Osteoblast (primary cell): ENCODE results near the gene ATP6V1A. TPM values are rescaled to one million over a fixed set of nuclear protein-coding genes. Genes with fewer than 3 reads are reported as not detected.
A peak's percentile ranks its signal among the peaks of the same experiment; 100 is the strongest.

Experiments
- DNase-seq: peaks from one replicate; pipeline ENCODE4 v3.0.0; 2011; ENCODE audit warnings: low spot score, mixed read lengths; ENCODE audit not compliant: insufficient read length; ENCODE audit errors: missing footprints
- H2AFZ ChIP-seq: 2 replicates; pipeline ENCODE4 v1.6.0; 2011; ENCODE audit warnings: mild to moderate bottlenecking, low read length
- H3K27ac ChIP-seq: 2 replicates; pipeline ENCODE4 v1.5.1; 2011; ENCODE audit warnings: mild to moderate bottlenecking, low read depth, low read length, moderate library complexity
- H3K27me3 ChIP-seq: 2 replicates; pipeline ENCODE4 v1.6.0; 2012; ENCODE audit warnings: mild to moderate bottlenecking, control low read depth, inconsistent platforms, low read length, moderate library complexity; ENCODE audit not compliant: insufficient read depth
- H3K36me3 ChIP-seq: 2 replicates; pipeline ENCODE4 v1.5.1; 2011; ENCODE audit warnings: mild to moderate bottlenecking, low read length, control low read depth, moderate library complexity; ENCODE audit not compliant: insufficient read depth
- H3K4me1 ChIP-seq: 2 replicates; pipeline ENCODE4 v1.5.1; 2011; ENCODE audit warnings: mild to moderate bottlenecking, low read length, control low read depth, moderate library complexity; ENCODE audit not compliant: insufficient read depth
- H3K4me2 ChIP-seq: 2 replicates; pipeline ENCODE4 v1.6.0; 2011; ENCODE audit warnings: mild to moderate bottlenecking, low read length; ENCODE audit not compliant: insufficient read depth
- H3K4me3 ChIP-seq: fragments of 200-600 bp; sonication (generic); 3 replicates; pipeline ENCODE4 v1.5.1; 2012; ENCODE audit warnings: mild to moderate bottlenecking, low read length, inconsistent platforms; ENCODE audit not compliant: insufficient read depth
- H3K79me2 ChIP-seq: 2 replicates; pipeline ENCODE4 v1.6.0; 2012; ENCODE audit warnings: mild to moderate bottlenecking, low read length, control low read depth, inconsistent platforms; ENCODE audit not compliant: insufficient read depth
- H3K9me3 ChIP-seq: 2 replicates; pipeline ENCODE4 v1.5.1; 2011; ENCODE audit warnings: low read depth, low read length, control low read depth
- H4K20me1 ChIP-seq: 2 replicates; pipeline ENCODE4 v1.6.0; 2012; ENCODE audit warnings: mild to moderate bottlenecking, low read length, control low read depth; ENCODE audit not compliant: insufficient read depth
- total RNA-seq: library from RNA; depleted of rRNA; stranded (reverse); fragments of >200 nt; gene quantifications from 2 replicates; pipeline ENCODE4 v1.2.3, GENCODE V29; 2012
- TF ChIP-seq, protein P1 (sequence below): IDR thresholded peaks from 2 replicates; pipeline ENCODE4 v1.5.1; 2011; ENCODE audit warnings: mild to moderate bottlenecking, low read depth, low read length, moderate library complexity; ENCODE audit errors: extremely low read depth

Gene ATP6V1A
- total RNA-seq, 1 donor, result 166 TPM

DNA sequence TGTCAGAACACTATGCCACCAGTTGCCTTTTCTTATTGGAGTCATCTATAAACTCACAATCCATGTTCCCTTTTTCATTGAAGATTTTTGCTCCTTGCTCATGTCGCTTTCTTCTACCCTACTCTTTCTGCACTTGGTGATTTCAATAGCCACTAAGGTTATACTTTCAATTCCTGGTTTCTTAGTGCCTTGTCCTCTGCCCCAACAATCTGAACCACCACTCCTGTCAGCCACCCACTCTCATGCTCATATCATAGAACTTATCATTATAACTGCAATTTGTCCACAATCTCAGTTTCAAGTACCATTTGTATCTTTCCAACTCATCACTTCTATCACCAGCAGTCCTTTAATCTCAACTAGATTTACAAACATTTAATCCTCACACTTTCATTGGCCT, 81.8 kb downstream of the ATP6V1A start:
- no peak overlapping the region for H3K4me3 ChIP-seq
- no peaks in the 10 kb centered on the region for H3K9me3 ChIP-seq
- no peaks in the 10 kb centered on the region for H3K27me3 ChIP-seq
- no peak overlapping the region for H3K27ac ChIP-seq
- H3K4me1 ChIP-seq, result peaks cover 16% of the 10 kb centered on the region
- no peak overlapping the region for H3K4me2 ChIP-seq
- H4K20me1 ChIP-seq, result no peaks in the 10 kb centered on the region
- H3K36me3 ChIP-seq, result no peaks in the 10 kb centered on the region
- TF ChIP-seq, protein P1, sequence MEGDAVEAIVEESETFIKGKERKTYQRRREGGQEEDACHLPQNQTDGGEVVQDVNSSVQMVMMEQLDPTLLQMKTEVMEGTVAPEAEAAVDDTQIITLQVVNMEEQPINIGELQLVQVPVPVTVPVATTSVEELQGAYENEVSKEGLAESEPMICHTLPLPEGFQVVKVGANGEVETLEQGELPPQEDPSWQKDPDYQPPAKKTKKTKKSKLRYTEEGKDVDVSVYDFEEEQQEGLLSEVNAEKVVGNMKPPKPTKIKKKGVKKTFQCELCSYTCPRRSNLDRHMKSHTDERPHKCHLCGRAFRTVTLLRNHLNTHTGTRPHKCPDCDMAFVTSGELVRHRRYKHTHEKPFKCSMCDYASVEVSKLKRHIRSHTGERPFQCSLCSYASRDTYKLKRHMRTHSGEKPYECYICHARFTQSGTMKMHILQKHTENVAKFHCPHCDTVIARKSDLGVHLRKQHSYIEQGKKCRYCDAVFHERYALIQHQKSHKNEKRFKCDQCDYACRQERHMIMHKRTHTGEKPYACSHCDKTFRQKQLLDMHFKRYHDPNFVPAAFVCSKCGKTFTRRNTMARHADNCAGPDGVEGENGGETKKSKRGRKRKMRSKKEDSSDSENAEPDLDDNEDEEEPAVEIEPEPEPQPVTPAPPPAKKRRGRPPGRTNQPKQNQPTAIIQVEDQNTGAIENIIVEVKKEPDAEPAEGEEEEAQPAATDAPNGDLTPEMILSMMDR, result no peak
- H3K79me2 ChIP-seq, result no peaks in the 10 kb centered on the region
- no peak overlapping the region for H2AFZ ChIP-seq
- no peak for DNase-seq

DNA sequence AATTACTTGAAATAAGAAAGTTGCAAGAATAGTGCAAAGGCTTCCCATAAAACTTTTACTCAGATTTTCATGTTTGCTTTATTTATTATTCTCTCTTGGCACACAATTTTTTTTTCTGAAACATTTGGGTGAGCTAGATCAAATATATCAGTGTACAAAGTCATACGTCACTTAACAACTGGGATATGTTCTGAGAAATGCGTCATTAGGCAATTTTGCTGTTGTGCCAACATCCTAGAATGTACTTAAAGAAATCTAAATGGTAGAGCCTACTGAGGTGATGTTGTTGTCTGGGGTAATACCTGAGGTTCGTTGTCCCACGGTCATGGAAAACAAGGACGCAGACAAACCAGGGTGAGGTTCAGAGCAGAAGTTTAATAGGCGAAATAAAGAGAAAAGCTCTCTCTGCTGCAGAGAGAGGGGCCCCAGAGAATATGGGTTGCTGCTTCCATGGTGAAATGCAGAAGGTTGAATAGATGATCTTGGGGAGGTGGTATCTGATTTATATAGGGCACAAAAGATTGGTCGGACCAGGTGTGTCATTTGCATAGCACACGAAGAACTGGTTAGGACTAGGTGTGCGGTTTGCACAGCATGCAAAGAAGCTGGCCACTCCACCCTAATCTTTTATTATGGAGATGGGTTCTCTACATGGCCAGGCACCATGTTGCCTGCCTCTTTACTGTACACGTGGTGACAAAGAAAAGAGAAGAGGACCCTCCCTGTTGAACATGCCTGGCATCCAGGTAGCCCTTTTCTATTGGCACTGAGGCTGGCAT, 82.9 kb downstream of the ATP6V1A start:
- H3K4me3 ChIP-seq, result no peak overlapping the region
- H2AFZ ChIP-seq, result no peak overlapping the region
- H3K27ac ChIP-seq, result peak overlapping the region; percentile 13
- no peak for DNase-seq
- no peaks in the 10 kb centered on the region for H3K36me3 ChIP-seq
- H3K9me3 ChIP-seq, result no peaks in the 10 kb centered on the region
- H3K79me2 ChIP-seq, result no peaks in the 10 kb centered on the region
- peak overlapping the region; percentile 64 for H3K4me2 ChIP-seq
- TF ChIP-seq, protein P1, result no peak
- no peaks in the 10 kb centered on the region for H4K20me1 ChIP-seq
- no peaks in the 10 kb centered on the region for H3K27me3 ChIP-seq
- H3K4me1 ChIP-seq, result peaks cover 16% of the 10 kb centered on the region

DNA sequence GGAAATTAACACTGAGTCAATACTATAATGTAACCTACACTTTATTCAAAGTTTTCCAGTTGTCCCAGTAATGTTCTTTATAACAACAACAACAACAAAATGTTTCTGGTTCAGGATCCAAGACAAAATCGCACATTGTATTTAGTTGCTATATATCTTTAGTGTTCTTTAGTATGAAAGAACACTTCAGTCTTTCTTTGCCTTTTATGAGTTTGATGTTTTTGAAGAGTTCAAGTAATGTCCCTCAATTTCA, 84.2 kb downstream of the ATP6V1A start:
- H3K27me3 ChIP-seq, result no peaks in the 10 kb centered on the region
- no peaks in the 10 kb centered on the region for H3K79me2 ChIP-seq
- no peak overlapping the region for H3K27ac ChIP-seq
- TF ChIP-seq, protein P1, result no peak
- H3K36me3 ChIP-seq, result no peaks in the 10 kb centered on the region
- DNase-seq, result peak; percentile 6
- H3K4me1 ChIP-seq, result peaks cover 13% of the 10 kb centered on the region
- H2AFZ ChIP-seq, result no peak overlapping the region
- H4K20me1 ChIP-seq, result no peaks in the 10 kb centered on the region
- H3K4me2 ChIP-seq, result peak overlapping the region; percentile 64
- H3K4me3 ChIP-seq, result no peak overlapping the region
- H3K9me3 ChIP-seq, result no peaks in the 10 kb centered on the region

DNA sequence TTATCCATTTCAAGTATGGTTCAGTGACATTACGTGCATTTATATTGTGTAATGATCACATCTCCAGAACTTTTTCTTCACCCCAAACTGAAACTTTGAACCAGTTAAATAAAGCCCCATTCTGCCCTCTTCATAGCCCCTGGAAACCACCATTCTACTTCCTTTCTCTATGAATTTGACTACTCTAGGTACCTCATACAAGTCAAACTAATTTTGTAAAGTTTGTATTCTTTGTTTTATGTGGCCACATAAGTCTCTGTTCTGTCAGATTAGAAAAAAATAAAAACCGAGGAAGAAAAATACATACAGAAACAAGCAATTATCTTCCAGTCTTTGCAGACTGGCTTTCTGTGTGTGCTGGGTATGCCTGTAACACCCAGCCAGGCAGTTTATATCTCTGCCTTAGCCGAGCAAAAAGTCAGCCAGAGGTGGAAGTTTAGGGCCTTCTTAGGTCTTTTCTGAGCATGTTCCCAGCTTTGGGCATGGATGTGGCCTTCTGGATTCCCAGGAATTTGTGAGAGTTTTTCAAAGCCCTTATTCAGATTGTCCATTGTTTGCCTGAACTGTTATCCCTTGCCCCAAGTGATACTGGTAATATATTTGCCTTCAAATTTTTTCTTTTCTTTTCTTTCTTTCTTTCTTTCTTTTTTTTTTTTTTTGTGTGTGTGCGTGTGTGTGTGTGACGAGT, 85.8 kb downstream of the ATP6V1A start:
- peaks cover 13% of the 10 kb centered on the region for H3K4me1 ChIP-seq
- peak overlapping the region; percentile 61 for H2AFZ ChIP-seq
- no peak overlapping the region for H3K4me3 ChIP-seq
- no peaks in the 10 kb centered on the region for H3K79me2 ChIP-seq
- no peak for DNase-seq
- H4K20me1 ChIP-seq, result no peaks in the 10 kb centered on the region
- no peak overlapping the region for H3K4me2 ChIP-seq
- H3K9me3 ChIP-seq, result no peaks in the 10 kb centered on the region
- H3K36me3 ChIP-seq, result no peaks in the 10 kb centered on the region
- H3K27me3 ChIP-seq, result no peaks in the 10 kb centered on the region
- H3K27ac ChIP-seq, result peak overlapping the region; percentile 40
- TF ChIP-seq, protein P1, result no peak
